Dermis blood vessel endothelial cell (primary cell): ENCODE data around the gene HSFX2. TPM values are rescaled to one million over a fixed set of nuclear protein-coding genes. Genes with fewer than 3 reads are reported as not detected.
"Not testable (repeated sequence)": the region's sequence is repeated elsewhere in the genome, so short reads cannot be mapped to it uniquely, and the experiment has no call there.

Source experiments
- DNase-seq: peaks from one replicate; pipeline ENCODE4 v3.0.0; 2010
- total RNA-seq: library from RNA; depleted of rRNA; stranded (reverse); fragments of >200 nt; gene quantifications from 2 replicates; pipeline ENCODE4 v1.2.3, GENCODE V29; 2014

HSFX2 gene, protein sequence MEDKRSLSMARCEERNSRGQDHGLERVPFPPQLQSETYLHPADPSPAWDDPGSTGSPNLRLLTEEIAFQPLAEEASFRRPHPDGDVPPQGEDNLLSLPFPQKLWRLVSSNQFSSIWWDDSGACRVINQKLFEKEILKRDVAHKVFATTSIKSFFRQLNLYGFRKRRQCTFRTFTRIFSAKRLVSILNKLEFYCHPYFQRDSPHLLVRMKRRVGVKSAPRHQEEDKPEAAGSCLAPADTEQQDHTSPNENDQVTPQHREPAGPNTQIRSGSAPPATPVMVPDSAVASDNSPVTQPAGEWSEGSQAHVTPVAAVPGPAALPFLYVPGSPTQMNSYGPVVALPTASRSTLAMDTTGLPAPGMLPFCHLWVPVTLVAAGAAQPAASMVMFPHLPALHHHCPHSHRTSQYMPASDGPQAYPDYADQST
- total RNA-seq, result 0.37 TPM in 1 of 2 replicates, not detected in the other

DNA sequence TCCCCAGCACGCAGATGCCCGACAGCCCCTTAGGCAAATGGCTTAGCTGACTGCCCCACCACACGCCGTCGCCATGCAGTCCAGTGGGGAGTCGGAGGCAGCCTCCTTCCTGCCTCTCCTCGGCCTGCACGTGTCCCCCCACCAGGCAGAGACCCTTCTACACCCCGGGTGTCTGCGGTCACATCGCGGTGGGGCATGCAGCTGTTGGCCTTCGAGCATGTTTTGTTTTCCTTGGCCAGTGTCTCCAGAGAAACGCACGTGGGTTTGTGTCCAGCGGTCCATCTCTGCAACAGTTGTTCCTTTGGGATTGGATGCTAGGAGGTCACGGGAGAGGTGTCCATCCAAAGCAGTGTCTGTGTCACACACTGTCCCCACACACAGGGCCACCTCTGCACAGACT is at the start of gene HSFX2:
TSS of gene HSFX2 (minus strand) at position 101 of the 400 bp plus-strand sequence. CDS start 614 bp downstream, outside the sequence.
- not testable (repeated sequence) for DNase-seq

DNA sequence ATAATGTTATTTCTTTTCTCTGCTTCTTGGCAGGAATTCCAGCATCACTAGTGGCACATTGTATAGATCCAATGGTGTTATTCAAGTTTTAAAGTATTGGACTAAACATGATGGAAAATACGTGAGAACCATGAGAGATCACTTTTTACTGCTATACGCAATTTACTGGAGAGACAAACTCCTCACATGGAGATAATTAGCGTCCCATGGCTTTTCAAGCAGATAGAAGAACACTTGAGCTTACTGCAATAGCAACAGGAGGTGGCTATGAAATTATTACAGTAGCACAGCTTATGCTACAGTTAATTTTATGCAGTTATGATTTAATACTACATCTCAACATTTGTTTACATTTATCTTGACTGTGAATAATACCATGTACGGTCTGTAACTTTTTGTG is 48.4 kb upstream of the HSFX2 start:
- no peak for DNase-seq

DNA sequence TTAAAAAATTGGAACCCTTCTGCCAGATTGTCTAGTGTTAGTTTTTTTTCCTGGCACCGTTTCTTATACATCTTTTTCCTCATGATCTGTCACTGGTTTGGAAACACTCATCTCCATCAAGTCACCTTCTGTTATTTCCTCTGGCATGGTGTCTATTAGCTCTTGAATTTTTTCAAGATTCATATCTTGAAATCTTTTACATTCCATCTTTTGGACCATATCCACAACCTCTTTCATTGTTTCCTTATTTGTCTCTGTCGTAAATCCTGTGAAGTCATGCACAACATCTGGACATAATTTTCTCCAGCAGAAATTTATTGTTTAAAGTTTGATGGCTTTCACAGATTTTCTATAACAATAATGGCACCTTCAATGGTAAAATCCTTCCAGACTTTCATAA is 46.7 kb upstream of the HSFX2 start:
- no peak for DNase-seq

DNA sequence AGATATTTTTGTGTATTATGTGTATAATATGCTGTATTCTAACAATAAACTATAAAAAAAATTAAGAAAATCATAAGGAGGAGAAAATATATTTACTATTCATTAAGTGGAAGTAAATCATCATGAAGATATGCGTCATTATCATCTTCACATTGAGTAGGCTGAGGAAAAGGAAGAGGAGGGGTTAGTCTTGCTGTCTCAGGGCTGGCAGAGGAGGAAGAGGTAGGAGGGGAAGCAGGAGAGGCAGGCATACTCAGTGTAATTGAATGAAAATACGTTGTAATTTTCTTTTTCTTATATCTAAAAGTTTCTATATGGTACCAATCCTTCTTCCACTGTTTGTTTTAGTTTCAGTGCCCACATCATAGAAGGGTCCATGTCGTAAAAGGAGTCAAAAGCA is 46.3 kb upstream of the HSFX2 start:
- DNase-seq, result no peak

DNA sequence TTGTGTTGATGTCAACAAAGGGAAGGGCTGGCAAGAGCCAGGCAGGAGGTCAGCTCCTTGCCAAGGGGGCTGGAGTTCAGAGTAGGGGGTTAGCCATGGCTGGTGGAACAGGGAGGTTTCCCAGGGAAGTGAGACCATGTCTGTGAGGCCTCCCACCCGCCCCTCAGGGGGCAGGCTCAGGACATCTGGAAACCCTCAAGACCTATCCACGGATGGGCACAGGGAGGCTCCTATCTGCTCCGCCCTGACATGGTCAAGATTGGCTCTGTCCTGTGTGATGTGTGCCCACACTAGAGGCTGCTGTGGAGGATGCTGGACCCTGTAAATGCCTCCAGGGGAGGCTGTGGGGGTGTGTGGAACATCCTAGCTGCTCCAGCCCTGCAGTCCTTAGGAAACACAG is 44.5 kb upstream of the HSFX2 start:
- no peak for DNase-seq

DNA sequence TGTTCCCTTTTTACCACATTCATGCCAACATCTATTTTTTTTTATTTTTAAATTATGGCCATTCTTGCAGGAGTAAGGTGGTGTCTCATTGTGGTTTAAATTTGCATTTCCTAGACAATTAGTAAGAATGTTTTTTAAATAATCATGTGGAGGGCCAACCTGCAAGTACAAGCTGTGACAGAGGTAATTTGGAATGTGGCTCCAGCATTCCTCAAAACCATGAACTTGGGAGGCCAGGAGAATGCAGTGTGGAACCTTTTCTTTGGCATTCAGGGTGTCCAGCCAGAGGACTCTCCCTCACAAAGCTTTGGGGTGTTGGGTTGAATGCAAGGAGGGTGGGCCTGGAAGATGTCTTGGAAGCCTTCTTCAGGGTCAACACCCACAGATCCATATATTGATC is 43.7 kb upstream of the HSFX2 start:
- no peak for DNase-seq

DNA sequence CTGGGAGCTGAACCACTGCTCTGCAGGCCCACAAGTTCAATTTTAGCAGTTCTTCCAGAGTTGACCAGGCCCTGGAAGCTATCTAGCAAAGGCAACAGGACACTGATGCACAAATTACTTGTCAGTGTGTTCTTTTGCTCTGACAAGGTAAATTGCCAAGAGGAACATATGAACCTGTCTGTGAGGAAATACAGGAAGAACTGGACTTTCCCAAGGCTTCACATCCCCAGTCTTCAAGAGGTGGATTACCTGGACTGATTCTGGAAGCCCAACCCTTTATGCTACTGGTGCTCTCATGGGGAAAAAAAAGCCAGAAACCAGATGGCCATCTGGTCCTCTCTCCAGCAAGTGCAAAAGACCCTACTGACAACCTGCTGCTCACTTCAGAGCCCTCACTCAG is 38.4 kb upstream of the HSFX2 start:
- DNase-seq, result no peak

DNA sequence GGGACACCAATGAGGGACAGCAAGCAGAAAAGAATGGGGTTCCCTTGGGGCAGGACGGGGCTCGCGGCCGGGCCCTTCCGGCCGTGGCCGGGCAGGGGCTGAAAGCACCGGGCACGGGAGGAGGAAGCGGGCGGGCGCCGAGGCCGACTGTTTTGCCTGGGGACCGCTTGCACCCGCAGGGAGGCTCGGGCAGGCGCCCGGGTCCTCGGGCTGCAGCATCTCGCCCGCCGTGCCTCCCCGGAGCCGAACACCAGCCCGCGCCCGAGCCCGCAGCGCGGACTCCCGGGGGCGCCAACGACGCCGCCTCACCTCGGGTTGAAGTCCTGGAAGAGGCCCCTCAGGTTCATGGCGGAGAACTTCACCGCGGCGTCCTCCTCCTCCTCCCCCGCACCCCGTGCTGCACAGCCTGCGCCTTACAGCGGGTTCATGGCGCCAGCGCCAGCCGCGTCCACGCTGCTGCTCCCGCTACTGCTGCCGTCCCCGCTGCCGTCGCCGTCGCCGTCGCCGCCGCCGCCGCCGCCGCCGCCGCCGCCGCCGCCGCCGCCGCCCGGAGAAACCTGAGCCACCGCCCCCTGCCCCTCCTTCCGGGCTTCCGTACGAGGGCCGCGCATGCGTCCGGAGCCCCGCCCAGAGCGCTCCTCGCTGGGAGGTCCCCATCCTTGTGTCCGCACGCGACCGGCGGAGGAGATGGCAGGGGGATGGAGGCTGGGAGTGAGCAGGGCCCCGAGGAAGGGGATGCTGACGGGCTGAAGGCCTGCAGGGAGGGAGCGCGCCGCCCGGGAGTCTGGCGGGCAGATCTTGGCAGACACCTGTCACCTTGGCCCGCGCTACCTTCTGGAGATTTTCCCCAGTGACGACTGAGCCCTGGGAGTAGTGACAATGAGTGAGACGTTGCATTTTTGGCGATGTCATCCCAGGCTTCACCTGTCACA is 36.4 kb upstream of the HSFX2 start, which contains the start of gene TMEM185A:
TSS of gene TMEM185A (minus strand) at position 559 of the 932 bp plus-strand sequence. CDS start at position 347, 212 bp downstream.
- DNase-seq, result peak; percentile 55

DNA sequence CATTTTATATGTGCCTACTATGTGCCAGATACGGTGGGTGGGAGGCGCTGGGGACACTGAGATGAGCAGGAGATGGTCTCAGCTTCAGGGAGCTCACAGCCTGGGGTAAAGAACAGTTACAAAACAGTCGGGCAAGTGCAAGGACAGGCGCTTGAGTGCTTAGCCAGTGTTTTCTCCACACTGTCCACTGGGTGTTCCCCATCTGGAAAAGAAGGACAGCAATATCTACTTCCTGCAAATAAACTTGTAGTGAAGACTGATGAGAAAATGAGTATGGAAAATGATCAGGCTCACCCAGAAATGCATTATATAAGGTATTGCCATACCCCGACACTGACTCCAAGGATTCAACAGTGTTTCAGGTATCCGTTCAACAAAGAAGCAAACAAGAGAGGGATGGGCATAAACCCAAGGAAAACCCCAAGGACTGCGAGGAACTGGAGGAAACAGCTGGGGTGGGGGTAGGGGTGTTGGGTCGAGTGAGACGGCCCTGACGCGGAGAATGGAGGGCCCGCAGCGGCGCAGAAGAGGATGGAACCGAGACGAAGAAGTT is 35.6 kb upstream of the HSFX2 start:
- DNase-seq, result peak; percentile 49

DNA sequence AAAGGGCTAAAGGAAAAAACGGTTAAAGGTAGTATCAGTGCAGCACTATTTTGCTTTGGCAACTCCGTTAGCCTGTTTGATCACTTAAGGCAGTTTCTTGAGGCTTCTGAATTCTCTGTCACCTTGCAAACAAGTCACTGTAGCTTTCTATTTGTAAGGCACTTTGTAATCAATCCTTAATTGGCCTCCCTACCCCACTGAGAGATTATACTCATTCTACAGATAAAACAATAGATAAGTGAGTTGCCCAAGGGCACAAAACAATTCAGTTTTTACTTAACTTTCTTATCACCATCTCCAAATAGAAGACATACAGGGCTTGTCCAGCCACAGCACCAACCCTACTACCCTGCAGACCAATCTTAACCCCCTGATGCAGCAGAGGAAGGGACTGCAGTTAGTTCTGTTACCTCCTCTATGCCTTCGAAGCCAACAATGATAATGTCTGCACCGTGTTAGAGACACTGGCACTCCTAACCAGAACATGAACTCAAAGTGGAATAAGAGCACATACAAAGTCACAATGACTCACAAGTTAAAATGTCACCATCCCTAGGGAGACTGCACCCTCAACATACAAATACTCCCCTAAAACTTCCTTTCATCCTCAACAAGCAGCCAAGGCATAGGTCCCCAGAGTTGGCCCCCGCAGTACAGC is 34.7 kb upstream of the HSFX2 start:
- DNase-seq, result no peak

DNA sequence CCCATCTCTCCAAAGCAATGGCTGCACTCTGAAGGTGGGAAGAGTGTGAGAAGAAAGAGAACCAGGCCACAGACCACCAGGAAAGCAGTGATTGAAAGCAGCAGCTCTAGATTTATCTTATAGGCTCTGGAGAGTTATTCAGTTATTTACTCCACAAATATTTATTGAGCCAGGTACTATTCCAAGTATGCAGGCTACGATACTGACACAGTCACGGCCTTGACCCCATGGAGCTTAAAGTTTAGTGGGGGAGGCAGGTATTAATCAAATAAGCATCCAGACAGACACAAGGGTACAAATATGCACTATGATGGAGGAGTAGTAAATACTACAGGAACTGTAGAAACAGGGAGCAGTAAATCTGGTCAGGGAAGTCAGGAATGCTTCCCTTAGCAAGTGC is 33.7 kb upstream of the HSFX2 start:
- no peak for DNase-seq

DNA sequence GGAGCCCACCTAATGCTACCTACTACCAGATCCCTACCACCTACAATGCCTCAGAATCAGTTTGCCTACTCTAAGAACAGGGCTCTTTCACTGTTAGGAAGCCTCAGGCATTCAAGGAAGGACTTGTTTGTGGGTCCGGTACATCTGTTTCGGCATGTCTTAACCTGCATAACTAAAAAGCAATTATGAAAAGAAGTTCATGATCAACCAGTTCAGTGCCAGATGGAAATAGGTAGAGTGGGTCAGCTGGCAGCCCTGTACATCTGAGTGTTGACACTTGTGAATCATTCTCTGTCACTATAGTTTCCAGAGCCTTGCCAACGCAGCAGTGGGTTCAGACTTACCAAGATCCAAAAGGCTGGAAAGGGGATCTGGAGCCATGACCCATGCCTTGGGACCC is 33.2 kb upstream of the HSFX2 start:
- DNase-seq, result no peak

DNA sequence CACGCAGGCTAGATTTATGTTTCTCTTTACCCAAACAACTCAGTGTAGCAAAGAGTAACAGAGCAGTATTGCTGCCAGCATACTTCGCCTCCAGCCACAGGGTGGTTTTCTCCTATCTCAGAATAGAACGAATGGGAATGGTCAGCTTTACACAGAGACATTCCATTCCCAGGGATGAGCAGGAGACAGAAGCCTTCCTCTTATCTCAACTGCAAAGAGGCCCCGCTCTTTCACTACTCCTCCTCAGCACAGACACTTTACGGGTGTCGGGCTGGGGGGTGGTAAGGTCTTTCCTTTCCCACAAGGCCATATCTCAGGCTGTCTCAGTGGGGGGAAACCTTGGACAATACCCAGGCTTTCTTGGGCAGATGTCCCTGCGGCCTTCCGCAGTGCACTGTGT is 31.7 kb upstream of the HSFX2 start:
- DNase-seq, result not testable (repeated sequence)

DNA sequence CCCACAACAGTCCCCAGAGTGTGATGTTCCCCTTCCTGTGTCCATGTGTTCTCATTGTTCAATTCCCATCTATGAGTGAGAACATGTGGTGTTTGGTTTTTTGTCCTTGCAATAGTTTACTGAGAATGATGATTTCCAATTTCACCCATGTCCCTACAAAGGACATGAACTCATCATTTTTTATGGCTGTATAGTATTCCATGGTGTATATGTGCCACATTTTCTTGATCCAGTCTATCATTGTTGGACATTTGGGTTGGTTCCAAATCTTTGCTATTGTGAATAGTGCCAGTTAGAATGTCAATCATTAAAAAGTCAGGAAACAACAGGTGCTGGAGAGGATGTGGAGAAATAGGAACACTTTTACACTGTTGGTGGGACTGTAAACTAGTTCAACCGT is 24.5 kb upstream of the HSFX2 start:
- DNase-seq, result not testable (repeated sequence)

DNA sequence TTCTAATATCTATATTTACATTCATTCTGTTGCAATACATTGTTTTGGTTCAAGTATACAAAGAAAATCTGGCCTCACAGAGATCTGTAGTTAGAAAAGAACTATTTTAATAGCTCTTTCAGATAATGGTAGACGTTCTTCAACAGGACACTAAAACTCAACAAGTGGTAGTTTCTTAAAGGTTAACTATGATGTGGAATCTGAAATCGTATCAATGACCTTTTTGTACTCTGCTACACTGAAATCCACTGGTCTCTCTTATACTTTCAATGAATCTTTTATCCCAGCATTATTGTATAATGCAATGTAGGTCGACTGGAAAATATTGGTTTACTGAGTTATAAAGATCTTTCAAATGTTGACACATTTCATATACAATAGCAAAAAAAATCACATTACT is 23.8 kb upstream of the HSFX2 start:
- no peak for DNase-seq

DNA sequence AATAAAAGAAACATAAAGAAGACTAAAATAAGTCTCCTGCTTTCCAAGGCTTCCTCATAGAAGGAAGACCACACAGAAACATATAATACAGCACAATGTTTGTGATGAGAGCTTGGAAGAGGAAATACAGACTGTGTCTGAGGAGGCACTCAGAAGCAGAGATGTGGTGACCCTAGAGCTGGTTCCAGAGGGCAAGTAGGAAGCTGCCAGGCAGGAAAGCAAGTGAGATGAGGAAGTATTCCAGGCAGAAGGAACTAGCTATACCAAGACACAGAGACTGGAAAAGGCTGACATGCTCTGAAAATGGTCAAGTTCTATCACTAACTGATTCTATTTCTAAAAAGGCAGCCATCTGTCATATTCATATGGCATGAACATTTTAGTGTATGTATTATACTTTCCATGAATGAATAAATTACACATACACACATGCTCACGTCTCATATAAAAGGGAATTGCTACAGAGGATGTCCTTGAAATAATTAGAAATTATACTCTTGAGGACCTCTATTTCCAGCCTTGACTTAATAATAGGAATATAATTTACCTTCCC is 16.6 kb upstream of the HSFX2 start:
- DNase-seq, result no peak

DNA sequence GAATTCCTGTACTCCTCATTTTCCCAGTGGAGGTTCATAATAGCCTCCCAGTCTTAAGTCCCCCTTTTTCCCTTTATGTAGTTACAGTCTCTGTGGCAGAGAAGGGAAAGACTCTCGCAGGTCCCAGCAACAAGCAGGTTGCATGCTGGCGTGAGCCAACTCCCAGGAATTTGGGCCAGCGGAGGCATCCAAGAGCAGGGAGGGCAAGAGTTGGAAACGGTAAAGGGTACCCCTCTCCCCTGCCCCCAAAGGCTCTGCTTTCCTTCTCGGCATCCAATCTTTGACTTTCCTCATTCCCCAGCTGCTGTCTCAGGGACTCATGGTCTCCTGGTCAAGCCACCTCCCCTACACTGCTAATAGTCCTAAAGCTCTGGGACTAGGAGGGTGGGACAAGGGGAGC is 15.4 kb upstream of the HSFX2 start:
- no peak for DNase-seq

DNA sequence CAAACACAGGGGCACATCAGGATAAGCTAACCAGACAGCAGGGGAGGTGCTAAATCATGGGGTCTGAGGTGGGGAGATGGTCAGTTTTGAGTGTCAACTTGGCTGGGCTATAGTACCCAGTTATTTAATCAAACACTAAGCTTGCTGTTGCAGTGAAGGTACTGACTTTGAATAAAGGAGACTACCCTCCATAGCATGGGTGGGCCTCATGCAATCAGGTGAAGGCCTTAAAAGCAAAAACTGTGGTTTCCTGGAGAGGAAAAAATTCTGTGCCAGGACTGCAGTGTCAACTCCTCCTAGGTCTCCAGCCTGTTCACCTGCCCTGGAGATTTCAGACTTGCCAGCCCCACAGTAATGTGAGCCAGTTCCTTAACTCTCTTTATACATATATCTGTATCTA is 12.6 kb upstream of the HSFX2 start:
- DNase-seq, result no peak

DNA sequence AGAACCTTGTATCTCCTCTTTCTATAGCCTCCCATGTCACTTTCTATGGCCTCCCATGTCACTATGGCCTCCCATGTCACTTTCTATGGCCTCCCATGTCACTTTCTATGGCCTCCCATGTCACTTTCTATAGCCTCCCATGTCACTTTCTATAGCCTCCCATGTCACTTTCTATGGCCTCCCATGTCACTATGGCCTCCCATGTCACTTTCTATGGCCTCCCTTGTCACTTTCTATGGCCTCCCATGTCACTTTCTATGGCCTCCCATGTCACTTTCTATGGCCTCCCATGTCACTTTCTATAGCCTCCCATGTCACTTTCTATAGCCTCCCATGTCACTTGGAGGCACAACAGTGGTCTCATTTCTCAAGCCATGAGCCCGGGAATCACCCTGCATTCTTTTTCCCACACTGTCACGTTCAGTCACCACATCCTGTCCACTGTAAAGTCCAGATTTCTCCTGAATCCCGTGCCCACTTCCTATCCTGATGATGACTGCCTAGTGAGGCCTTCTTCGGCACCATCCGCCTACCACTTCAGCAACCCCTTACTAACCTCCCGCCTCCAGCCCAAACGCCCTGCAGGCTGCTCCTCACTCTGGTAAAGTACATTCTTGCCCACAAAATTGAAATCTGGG is 10.3 kb upstream of the HSFX2 start:
- not testable (repeated sequence) for DNase-seq

DNA sequence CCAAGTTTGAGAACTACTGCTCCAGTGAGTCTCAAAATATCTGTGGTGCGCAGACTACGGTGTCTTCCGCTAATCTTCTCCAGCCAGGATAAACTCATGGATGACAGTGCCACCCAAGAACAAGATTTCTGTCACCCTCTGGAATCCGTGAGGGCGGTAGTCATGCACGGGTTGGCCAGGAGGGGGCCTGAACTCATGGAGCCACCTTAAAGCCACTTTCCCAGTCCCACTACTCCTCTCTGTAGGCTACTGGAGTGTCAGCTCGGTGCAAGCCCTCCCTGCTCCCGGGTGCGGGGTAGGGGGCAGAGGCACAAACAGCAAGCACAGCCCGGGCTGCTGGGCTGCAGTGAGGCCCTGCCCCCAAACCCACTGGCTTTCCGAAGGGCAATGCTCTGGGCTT is 3.5 kb upstream of the HSFX2 start:
- DNase-seq, result not testable (repeated sequence)

DNA sequence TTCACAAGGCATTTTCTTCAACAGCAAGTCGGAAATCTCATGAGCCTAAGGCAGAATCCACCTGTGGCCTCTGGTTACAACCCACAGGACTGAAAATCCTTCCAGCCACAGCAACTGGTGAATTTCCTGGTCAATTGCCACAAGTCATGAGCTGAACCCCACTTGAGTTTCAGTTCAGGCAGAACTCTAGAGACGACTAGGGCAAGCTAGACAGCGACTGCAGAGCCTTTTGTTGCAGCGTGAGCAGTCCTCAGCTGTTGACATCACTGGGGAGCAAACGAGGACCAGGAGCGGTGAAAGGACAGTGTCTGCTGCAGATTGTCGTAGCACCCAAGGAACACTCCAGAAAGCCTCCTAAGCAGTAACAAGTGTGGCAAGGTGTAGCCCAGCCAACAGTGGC is 829 bp upstream of the HSFX2 start:
- DNase-seq, result not testable (repeated sequence)

DNA sequence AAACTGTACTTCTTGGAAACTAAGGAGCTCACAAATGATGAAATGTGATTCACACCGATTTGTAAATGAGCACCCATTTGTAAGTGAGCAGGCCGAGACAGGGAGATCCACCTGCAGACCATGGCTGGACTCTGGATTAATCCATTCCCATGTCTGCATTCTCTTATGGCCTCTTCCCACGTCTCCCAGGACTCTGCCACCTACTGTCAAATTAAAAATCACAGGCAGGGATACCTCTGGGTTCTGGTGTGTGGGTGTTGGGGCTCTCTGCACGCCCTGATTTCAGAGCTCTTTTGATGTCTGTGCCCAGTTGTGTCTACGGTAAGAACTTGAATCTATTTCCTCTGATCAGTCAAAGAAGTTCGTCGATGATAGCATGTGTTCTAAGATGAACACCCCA is 4.1 kb downstream of the HSFX2 start:
- DNase-seq, result not testable (repeated sequence)
